ENCODE data around the gene MRPS6. TPM values are rescaled to one million over a fixed set of nuclear protein-coding genes. Genes with fewer than 3 reads are reported as not detected.

Gene MRPS6
- 10 to 100 TPM; 17.3 to 54.8 (median 29.3) TPM for total RNA-seq

- DNase-seq (peak; percentile 73 to 75), ATAC-seq (peak; percentile 85)
- Histone ChIP-seq H3K4me1 (peaks cover 40% of the 10 kb centered on the region in 2 donors), H3K4me3 (peak within 1 kb of the TSS; percentile 71 to 91 (median 74)), H3K36me3 (no peaks in the 10 kb centered on the region), H3K27me3 (no peaks in the 10 kb centered on the region), H3K9me3 (no peaks in the 10 kb centered on the region), H3K27ac (peak within 1 kb of the TSS; percentile 87 to 93 (median 90))
- TF ChIP-seq POLR2A (IDR thresholded peaks at IDR 0.05): peak; percentile 93 to 94
- TF ChIP-seq, protein P1, sequence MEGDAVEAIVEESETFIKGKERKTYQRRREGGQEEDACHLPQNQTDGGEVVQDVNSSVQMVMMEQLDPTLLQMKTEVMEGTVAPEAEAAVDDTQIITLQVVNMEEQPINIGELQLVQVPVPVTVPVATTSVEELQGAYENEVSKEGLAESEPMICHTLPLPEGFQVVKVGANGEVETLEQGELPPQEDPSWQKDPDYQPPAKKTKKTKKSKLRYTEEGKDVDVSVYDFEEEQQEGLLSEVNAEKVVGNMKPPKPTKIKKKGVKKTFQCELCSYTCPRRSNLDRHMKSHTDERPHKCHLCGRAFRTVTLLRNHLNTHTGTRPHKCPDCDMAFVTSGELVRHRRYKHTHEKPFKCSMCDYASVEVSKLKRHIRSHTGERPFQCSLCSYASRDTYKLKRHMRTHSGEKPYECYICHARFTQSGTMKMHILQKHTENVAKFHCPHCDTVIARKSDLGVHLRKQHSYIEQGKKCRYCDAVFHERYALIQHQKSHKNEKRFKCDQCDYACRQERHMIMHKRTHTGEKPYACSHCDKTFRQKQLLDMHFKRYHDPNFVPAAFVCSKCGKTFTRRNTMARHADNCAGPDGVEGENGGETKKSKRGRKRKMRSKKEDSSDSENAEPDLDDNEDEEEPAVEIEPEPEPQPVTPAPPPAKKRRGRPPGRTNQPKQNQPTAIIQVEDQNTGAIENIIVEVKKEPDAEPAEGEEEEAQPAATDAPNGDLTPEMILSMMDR (IDR thresholded peaks at IDR 0.05 in 4 of 5, conservative IDR thresholded peaks at IDR 0.05 in 1 of 5): no peak
- in situ Hi-C loops (cut with MboI; ENCODE audit: low sequenced_read_pairs in 4 of 4): loop anchor here (10.0 to 25.0 kb wide), 3 partner anchors 136 to 148 kb away; no protein-coding TSS in a partner anchor
- intact Hi-C loops (cut with DNase I; ENCODE audit: low total_unique reads): loop anchor here (2.0 to 10.0 kb wide), 4 partner anchors 128 to 274 kb away; partner anchors contain the start of gene ATP5PO
Observed at GRCh38 chr21:34073032-34073748, at the start of gene MRPS6, which contains the start of gene SLC5A3. Gene MRPS6 (plus strand): TSS chr21:34073578. CDS start chr21:34073701, 123 bp downstream. Gene SLC5A3 (plus strand): TSS chr21:34073578. CDS start chr21:34095199, 21,621 bp downstream.

DNA sequence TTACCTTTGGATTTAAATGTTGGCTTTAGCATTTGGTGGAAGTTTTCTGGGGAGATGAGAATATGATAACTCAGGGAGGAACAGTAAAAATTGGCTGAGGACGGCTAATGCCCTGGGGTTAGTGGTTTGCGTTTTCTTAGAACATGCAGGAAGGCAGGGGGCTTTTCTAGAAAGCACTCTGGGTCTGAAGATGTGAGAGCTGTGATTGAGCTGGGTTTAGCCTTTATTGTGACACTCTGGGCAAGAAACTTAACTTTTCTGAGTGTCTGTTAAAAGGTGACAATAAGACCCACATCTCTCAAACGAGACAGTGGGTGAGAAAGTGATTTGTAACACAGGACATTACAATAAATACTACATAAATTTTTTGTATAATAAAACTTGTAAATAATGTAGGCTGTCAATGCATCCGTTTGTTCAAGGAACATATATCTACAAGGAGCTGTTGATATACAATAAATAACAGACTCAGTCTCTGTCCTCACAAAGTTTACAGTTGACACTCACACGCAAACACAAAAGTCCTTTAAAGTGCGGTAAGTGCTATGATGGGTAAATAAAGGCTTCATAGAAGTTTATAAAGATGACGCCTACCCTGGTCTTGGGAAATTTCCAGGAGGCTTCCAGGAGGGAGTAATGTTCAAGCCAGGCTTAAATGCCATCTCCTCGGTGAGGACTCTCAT is 49.5 kb upstream of the MRPS6 start:
- Histone ChIP-seq H3K27ac (no peak overlapping the region), H3K27me3 (no peaks in the 10 kb centered on the region), H3K4me1 (peaks cover 0 to 11% of the 10 kb centered on the region in 2 donors), H3K36me3 (no peaks in the 10 kb centered on the region), H3K9me3 (no peaks in the 10 kb centered on the region), H3K4me3 (no peak overlapping the region)
- intact Hi-C loops (cut with DNase I; ENCODE audit: low total_unique reads) (no loop called here), in situ Hi-C loops (cut with MboI; ENCODE audit: low sequenced_read_pairs in 4 of 4) (no loop called here)
- ATAC-seq (no peak), DNase-seq (no peak)
- TF ChIP-seq, protein P1 (IDR thresholded peaks at IDR 0.05 in 4 of 5, conservative IDR thresholded peaks at IDR 0.05 in 1 of 5): no peak
- TF ChIP-seq POLR2A (IDR thresholded peaks at IDR 0.05): no peak

DNA sequence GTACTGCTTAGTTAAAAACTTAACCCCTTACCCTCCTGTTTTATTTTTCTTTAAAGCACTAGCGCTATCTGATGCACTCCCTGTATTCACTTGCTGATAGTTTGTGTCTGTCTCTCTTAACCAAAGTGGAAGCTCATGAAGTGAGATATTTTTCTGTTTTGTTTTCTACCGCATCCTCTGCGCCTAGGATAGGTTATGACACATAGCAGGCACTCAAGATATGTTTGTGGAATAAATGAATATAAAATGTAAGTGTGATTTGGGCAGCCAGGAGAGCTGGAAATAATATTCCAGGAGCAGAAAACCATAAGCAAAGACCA is 49.0 kb upstream of the MRPS6 start:
- intact Hi-C loops (cut with DNase I; ENCODE audit: low total_unique reads) (no loop called here), in situ Hi-C loops (cut with MboI; ENCODE audit: low sequenced_read_pairs in 4 of 4) (no loop called here)
- DNase-seq (no peak), ATAC-seq (no peak)
- H3K9me3 ChIP-seq: no peaks in the 10 kb centered on the region
- no peak for TF ChIP-seq POLR2A (IDR thresholded peaks at IDR 0.05)
- TF ChIP-seq, protein P1 (IDR thresholded peaks at IDR 0.05 in 4 of 5, conservative IDR thresholded peaks at IDR 0.05 in 1 of 5): no peak
- H3K27ac ChIP-seq: no peak overlapping the region
- H3K27me3 ChIP-seq: no peaks in the 10 kb centered on the region
- peaks cover 0 to 11% of the 10 kb centered on the region in 2 donors for H3K4me1 ChIP-seq
- H3K4me3 ChIP-seq: no peak overlapping the region
- no peaks in the 10 kb centered on the region for H3K36me3 ChIP-seq

- H3K4me1 ChIP-seq: peaks cover 0 to 11% of the 10 kb centered on the region in 2 donors
- DNase-seq (no peak), ATAC-seq (no peak)
- in situ Hi-C loops (cut with MboI; ENCODE audit: low sequenced_read_pairs in 4 of 4): no loop called here
- H3K27me3 ChIP-seq: no peaks in the 10 kb centered on the region
- intact Hi-C loops (cut with DNase I; ENCODE audit: low total_unique reads): no loop called here
- H3K36me3 ChIP-seq: no peaks in the 10 kb centered on the region
- H3K27ac ChIP-seq: no peak overlapping the region
- no peaks in the 10 kb centered on the region for H3K9me3 ChIP-seq
- no peak for TF ChIP-seq POLR2A (IDR thresholded peaks at IDR 0.05)
- TF ChIP-seq, protein P1 (IDR thresholded peaks at IDR 0.05 in 4 of 5, conservative IDR thresholded peaks at IDR 0.05 in 1 of 5): no peak
- no peak overlapping the region for H3K4me3 ChIP-seq
Observed at GRCh38 chr21:34027721-34028461, 45.5 kb upstream of the MRPS6 start.

Data from gastrocnemius medialis (tissue), 4 donors.